NOMO-1 (cell line): Measurements from ENCODE around the gene ANKRD49.
A peak's percentile ranks its signal among the peaks of the same experiment; 100 is the strongest.

ENCODE experiments used
- DNase-seq, 2 experiments: peaks; one replicate each; lab custom pipeline; 2025; ENCODE audit not compliant: unreplicated experiment in 2 of 2; lab: John Stamatoyannopoulos, UW

The ANKRD49 gene

GRCh38 chr11:94493281-94494125 is at the start of gene ANKRD49, which contains the start of gene MRE11:
ANKRD49 (plus strand) TSS chr11:94493984; CDS start chr11:94496694, 2,710 bp downstream.
MRE11 (minus strand) TSS chr11:94493844; CDS start chr11:94492801, 1,043 bp downstream.
- DNase-seq, result peak; percentile 92 to 96

GRCh38 chr11:94445641-94446040 is 48.1 kb upstream of the ANKRD49 start:
- DNase-seq, result no peak

DNA sequence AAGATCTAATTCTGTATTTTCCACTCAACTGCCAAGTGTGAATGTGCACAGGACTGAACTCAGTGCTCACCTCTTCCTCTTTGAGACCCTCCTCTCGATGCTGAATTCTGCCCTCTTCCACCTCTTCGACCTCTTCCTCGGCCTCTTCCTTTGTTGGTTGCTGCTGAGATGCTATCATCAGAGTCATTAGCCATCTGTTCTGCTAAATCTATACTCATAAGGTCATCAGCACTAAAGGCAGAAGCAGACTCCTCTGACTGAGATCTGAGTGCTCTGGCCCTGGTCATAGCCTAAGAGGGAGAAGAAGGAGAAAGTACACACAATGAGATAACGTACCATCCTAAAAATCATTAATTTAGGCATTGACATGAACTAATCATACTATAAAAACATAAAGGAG is 46.6 kb upstream of the ANKRD49 start:
- no peak for DNase-seq

DNA sequence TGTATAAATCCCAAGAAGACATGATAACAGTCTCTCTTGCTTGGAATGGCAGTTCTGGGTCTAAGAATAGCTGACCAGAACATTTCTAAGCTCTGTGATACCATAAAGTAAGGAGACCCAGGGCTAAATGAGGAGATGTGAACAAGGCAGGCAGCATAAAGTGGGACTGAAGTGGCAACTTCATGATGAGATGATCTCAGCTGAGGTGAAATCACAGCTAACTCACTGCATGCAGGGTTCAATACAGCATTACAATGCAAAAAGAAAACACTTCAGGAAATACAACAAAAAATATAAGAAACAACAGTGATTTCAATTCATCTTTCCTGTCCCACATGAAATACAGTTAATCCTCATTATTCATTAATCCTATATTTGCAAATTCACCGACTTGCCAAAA is 44.8 kb upstream of the ANKRD49 start:
- no peak for DNase-seq

DNA sequence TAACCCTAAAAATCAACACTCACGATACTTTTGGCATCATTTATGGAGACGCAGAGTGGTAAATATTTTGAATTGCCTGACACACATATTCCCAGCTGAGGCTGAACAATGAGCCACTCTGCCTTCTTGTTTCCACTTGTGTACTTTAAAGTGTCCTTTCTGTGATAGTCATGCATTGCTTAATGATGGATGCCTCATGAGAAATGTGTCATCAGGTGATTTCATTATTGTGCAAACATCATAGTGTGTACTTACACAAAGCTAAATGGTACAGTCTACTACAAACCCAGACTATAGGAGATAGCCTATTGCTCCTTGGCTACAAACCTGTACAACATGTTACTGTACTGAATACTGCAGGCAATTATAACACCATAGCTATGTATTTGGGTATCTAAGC is 44.3 kb upstream of the ANKRD49 start:
- DNase-seq, result no peak

DNA sequence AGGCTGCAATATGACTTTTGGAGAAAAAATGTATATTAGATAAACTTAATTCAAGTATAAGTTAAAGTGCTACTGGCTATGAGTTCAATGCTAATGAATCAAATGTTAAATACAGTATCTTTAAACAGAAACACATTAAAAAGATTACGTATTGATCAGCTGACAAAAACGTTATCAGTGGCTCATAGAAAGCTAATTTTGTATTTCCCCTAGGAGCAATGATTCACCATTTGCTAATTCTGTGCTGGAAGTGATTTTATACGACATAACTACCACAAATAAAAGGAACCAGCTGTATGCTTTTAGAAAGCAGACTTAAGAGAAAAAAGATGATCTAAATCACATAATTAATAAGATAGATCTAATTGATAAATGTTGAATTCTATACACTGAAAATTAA is 43.7 kb upstream of the ANKRD49 start:
- DNase-seq, result no peak

GRCh38 chr11:94452988-94453387 is 40.8 kb upstream of the ANKRD49 start:
- no peak for DNase-seq

DNA sequence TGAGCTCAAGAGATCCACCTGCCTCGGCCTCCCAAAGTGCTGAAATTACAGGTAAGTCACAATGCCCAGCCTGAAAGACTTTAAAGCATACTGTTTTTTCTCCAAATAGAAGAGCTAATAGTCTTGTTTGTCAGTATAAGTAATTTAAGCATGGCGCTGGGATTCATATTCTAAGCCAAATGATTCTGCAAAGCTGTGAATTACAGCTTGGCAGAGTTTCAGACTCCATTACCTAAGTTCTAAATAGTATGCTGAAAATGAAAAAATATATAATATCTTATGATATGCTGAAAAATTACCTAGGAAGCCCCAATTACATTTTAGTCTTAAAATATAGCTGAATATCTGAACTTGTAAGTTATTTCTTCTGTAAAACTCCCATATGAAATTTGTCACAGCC is 39.5 kb upstream of the ANKRD49 start:
- no peak for DNase-seq

DNA sequence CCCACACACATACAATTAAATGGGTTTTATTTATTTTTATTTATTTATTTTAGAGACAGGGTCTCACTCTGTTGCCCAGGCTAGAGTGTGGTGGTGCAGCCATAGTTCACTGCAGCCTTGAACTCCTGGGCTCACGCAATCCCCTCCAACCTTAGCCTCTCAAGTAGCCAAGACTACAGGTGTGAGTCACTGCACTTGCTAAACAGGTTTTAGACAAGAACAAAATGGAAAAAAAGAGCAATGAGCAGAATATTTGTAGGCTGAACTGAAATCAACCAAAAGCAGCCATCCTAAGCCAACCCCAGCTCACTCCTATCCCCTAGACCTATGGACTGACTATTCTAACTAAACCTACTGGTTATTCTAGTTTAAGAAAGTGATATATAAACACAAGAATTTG is 37.9 kb upstream of the ANKRD49 start:
- no peak for DNase-seq

- DNase-seq, result no peak
Measured at GRCh38 chr11:94457118-94458029, 36.4 kb upstream of the ANKRD49 start.

GRCh38 chr11:94459576-94459975 is 34.2 kb upstream of the ANKRD49 start:
- no peak for DNase-seq

- peak in 1 of 2 experiments; percentile 12 for DNase-seq
Measured at GRCh38 chr11:94469416-94469815, 24.4 kb upstream of the ANKRD49 start.

DNA sequence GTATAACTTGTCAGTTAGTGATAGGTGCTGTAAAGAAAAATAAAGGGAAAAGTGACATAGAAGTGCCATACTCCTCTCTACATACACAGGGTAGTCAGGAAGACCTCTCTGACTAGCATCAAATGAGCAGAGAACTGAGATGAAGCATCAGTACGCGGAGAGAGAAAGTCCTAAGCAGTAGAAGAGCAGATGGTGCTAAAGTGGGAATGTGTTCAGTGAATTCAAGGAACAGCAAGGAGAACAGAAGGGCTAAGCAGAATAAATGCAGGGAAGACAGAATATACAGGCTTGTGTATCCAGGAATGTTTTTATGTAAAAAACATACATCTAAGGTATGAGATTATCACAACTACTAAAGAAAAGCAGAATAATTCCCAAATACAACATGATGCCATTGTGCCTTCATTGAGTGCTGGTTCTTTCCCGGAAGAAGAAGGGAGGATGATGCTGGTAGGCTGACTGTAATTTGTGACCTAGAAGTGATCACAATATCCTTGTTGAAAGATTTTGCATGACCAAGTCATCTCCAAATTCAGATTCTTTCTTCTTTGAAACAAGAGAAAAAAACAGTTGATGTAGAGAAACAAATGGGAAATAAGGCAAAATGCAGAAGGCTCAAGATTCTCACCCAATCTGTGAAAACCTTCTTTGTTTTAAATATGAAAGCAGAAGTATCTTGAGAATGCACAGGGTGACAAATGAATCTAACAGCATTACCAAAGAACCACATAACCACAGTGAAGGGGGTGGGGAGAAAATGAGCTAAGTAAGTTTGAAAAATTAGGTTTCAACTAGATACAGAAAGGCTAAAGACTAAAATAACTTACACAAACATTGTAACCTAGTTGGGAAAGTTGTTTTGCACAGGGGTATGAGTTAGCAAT is 20.6 kb upstream of the ANKRD49 start:
- DNase-seq, result peak; percentile 86 to 95

DNA sequence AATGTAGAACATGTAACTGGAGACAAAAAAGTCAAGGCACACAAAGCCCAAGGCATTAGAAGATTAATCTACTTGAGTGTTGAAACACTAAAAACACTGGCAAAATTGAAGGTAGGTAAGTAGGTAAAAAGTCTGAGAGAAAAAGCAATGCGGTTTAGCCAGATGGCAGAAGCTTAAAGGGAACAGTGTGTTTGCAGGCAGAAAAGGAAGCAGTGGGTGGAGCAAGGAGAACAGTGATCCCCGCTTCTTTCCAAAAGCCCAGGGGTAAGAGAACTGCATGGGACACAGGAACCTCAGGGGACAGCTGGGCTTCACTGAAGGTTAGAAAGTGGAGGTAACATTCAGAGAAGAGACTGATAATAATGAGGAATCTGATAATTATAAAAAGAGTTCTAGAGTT is 16.2 kb upstream of the ANKRD49 start:
- no peak for DNase-seq

DNA sequence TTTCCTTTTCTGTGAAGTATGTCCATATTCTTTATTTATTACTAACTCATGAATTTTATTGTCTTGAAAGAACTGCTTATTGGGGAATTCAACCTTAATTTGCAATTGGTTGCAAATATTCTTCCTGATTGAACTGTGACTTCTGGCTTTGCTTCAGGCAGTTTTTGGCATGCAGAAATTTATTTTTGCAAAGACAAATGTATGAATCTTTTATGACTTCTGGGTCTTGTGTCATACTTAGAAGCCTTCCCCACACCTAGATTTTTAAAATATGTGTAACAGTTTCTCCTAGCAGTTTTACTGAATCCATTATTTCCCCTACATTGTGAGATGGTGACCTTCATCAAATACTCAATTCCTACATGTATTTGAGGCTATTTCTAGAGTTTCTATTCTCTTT is 12.4 kb upstream of the ANKRD49 start:
- DNase-seq, result no peak

DNA sequence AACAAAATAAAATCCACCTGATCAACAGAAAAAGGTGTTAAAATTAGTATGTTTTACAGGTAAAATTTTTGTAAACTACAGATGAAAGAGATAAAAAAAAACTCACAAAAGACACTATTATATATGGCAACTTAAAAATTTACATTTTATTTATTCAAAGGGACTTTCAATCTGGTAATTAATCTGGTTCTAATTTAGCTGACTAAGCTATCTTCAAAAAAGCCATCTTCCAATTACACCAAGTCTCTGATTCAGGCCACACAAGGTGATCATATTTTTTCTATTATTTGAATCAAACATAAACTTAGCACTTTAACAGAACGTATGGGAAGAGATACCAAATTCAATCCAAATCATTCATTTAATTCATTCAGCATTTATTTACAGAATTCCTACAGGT is 7.7 kb upstream of the ANKRD49 start:
- no peak for DNase-seq

DNA sequence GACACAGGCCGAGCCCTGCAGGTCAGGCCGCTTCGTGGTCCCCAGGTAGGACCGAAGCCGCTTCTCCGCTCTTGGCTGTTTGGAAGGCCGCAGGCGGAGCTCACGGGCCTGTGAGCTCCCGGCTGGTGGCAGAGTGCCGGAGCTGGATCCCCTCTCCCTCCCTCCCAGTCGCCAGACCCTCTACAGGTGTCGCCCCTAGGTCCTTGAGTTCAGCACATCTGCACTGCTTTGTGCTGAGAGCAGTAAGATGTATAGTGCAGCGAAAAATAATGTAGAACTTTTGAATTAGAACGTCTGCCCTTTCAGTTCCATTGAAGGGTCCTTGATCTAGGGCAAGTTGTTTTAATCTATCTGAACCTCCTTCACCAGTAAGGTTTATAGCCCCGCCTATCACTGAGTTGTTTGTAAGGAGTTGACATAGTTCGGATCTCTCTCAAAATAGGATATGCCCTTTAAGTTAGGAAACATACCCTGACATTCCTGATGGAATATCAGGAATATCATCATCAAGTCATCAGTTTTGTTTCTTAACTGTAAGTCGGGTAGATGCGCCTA is 419 bp downstream of the ANKRD49 start:
- no peak for DNase-seq

- DNase-seq, result no peak
Measured at GRCh38 chr11:94500181-94500580, 6.4 kb downstream of the ANKRD49 start.

GRCh38 chr11:94501522-94501921 is 7.7 kb downstream of the ANKRD49 start:
- DNase-seq, result no peak

GRCh38 chr11:94504689-94505293 is 11.0 kb downstream of the ANKRD49 start:
- DNase-seq, result peak in 1 of 2 experiments; percentile 46
